ENCODE results near the gene MYH16. TPM values are rescaled to one million over a fixed set of nuclear protein-coding genes. Genes with fewer than 3 reads are reported as not detected.

Gene MYH16
- total RNA-seq, 1 experiment from 2014 or later, result 0.57 TPM

DNA sequence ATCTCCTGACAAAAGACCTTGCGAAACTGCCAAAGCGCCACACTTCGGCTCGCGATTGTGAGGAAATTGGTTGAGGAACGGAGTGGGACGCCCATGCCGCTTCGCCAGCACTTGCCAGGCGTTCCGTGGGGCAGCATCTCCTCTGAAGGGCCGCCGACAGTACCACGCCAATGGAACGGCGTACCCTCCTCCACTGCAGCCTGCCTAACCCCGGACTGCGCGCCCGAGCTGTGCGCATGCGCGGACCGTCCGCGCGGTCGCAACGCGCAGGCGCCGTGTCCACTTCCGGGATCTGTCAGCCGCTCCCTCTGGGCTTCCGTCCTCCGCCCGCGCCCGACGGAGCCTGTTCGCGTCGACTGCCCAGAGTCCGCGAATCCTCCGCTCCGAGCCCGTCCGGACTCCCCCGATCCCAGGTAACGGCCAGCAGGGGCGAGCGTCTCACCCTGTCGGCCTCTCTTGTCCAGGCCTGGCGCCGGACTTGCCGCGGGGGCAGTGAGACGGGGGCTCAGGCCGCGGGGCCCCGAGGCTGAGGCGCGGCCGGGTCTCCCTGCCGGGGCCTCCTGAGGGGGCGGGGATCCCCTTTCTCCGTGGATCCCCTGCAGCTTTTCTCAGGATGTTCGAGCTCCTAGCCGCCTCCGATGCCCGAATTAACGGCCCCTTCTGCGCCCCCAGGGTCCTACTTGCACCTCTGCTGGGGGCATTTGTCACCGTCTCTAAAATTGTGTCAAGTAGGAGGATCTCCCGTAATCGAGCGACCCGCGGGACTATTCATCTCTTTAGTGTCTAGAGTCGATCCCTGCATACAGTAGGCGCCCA is 53.2 kb downstream of the MYH16 start, which contains the start of gene ARPC1A:
TSS of gene ARPC1A (plus strand) at position 307 of the 816 bp plus-strand sequence. CDS start 7,456 bp downstream, outside the sequence.
- H4K20me1 ChIP-seq (ENCODE audit: insufficient read depth), result no peaks in the 10 kb centered on the region
- ChIA-PET CTCF (interaction anchor here (0.6 kb wide), 1 partner anchor 10 kb away, joined by 5 read pairs; no protein-coding TSS in a partner anchor), POLR2A (no interaction called here), RAD21 (ENCODE audit: low non-redundant PET in 1 of 2, low total read pairs in 2 of 2, uncharacterized antibody in 2 of 2, unreplicated experiment in 2 of 2) (no interaction called here)
- peak within 1 kb of the TSS; percentile 97 for H3K9ac ChIP-seq (ENCODE audit: low read length)
- peak within 1 kb of the TSS; percentile 83 for H3K4me2 ChIP-seq (ENCODE audit: low read length)
- peak; percentile 91 for ATAC-seq
- peak; percentile 80 for DNase-seq (ENCODE audit: low read depth, low spot score)
- H3K9me3 ChIP-seq (ENCODE audit: control insufficient read depth in 1 of 2, insufficient read depth in 1 of 2, low read depth in 1 of 2, low read length in 2 of 2), result no peaks in the 10 kb centered on the region
- H3K27ac ChIP-seq (ENCODE audit: low read depth, low read length), result peak within 1 kb of the TSS; percentile 84
- peak within 1 kb of the TSS; percentile 73 to 99 for H3K4me3 ChIP-seq (replicated peaks in 1 of 2; ENCODE audit: low read depth in 1 of 2, low read length in 2 of 2)
- peaks cover 56% of the 10 kb centered on the region for H3K79me2 ChIP-seq (ENCODE audit: insufficient read depth, low read length)
- H2AFZ ChIP-seq (ENCODE audit: low read depth, low read length, poor library complexity, severe bottlenecking), result no peak within 1 kb of the TSS
- BruUV-seq (replicated peaks), result no TSS peak
- no peaks in the 10 kb centered on the region for H3K27me3 ChIP-seq (ENCODE audit: insufficient read depth, low read length)
- H3K9me2 ChIP-seq (ENCODE audit: insufficient read depth), result no peaks in the 10 kb centered on the region
- no peaks in the 10 kb centered on the region for H3K36me3 ChIP-seq (ENCODE audit: control insufficient read depth in 1 of 2, insufficient read depth in 2 of 2, low read length in 2 of 2)
- peaks cover 22 to 43% of the 10 kb centered on the region in 2 experiments for H3K4me1 ChIP-seq (ENCODE audit: control insufficient read depth in 1 of 2, insufficient read depth in 2 of 2, low read length in 2 of 2)
- intact Hi-C loops (cut with micrococcal nuclease), result no loop called here
- TF ChIP-seq ZNF274 (IDR thresholded peaks at IDR 0.05; ENCODE audit: low read depth, low read length) (no peak), SRF (IDR thresholded peaks at IDR 0.05; ENCODE audit: low read depth) (no peak), RAD21 (IDR thresholded peaks at IDR 0.05; ENCODE audit: low read depth) (no peak), TCF7L2 (IDR thresholded peaks at IDR 0.05; ENCODE audit: borderline replicate concordance, extremely low read depth, insufficient read depth, insufficient read length) (peak; percentile 65), POLR2AphosphoS5 (IDR thresholded peaks at IDR 0.05; ENCODE audit: low read depth, low read length) (peak; percentile 97), EGR1 (IDR thresholded peaks at IDR 0.05; ENCODE audit: low read depth) (peak; percentile 67; the same call in 1 of the 2 replicates), YY1 (IDR thresholded peaks at IDR 0.05; ENCODE audit: extremely low read depth, insufficient replicate concordance, low read depth, low read length) (peak; percentile 63), ZFX (IDR thresholded peaks at IDR 0.05) (peak; percentile 87; the same call in 1 of the 2 replicates), CBX3 (IDR thresholded peaks at IDR 0.05; ENCODE audit: low read depth) (0 out of 2 replicates have a peak, but pooled peaks have one; percentile 55), SP1 (IDR thresholded peaks at IDR 0.05; ENCODE audit: low read depth) (no peak; the same call in 1 of the 2 replicates), SIN3A (IDR thresholded peaks at IDR 0.05; ENCODE audit: low read depth) (peak; percentile 91), POLR2A (IDR thresholded peaks at IDR 0.05; ENCODE audit: borderline replicate concordance, extremely low read depth, insufficient read depth, insufficient read length) (peak; percentile 95), EZH2phosphoT487 (IDR thresholded peaks at IDR 0.05; ENCODE audit: borderline replicate concordance) (no peak), CEBPB (IDR thresholded peaks at IDR 0.05; ENCODE audit: low read depth) (no peak), EZH2 (IDR thresholded peaks at IDR 0.05) (no peak), JUND (IDR thresholded peaks at IDR 0.05) (no peak), ELF1 (IDR thresholded peaks at IDR 0.05; ENCODE audit: borderline replicate concordance, low read depth) (peak; percentile 99)
- TF ChIP-seq, protein P1, sequence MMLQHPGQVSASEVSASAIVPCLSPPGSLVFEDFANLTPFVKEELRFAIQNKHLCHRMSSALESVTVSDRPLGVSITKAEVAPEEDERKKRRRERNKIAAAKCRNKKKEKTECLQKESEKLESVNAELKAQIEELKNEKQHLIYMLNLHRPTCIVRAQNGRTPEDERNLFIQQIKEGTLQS (IDR thresholded peaks at IDR 0.05), result no peak
- TF ChIP-seq, protein P2, sequence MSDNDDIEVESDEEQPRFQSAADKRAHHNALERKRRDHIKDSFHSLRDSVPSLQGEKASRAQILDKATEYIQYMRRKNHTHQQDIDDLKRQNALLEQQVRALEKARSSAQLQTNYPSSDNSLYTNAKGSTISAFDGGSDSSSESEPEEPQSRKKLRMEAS (IDR thresholded peaks at IDR 0.05), result peak; percentile 56; the same call in 1 of the 2 replicates
- TF ChIP-seq, protein P3, sequence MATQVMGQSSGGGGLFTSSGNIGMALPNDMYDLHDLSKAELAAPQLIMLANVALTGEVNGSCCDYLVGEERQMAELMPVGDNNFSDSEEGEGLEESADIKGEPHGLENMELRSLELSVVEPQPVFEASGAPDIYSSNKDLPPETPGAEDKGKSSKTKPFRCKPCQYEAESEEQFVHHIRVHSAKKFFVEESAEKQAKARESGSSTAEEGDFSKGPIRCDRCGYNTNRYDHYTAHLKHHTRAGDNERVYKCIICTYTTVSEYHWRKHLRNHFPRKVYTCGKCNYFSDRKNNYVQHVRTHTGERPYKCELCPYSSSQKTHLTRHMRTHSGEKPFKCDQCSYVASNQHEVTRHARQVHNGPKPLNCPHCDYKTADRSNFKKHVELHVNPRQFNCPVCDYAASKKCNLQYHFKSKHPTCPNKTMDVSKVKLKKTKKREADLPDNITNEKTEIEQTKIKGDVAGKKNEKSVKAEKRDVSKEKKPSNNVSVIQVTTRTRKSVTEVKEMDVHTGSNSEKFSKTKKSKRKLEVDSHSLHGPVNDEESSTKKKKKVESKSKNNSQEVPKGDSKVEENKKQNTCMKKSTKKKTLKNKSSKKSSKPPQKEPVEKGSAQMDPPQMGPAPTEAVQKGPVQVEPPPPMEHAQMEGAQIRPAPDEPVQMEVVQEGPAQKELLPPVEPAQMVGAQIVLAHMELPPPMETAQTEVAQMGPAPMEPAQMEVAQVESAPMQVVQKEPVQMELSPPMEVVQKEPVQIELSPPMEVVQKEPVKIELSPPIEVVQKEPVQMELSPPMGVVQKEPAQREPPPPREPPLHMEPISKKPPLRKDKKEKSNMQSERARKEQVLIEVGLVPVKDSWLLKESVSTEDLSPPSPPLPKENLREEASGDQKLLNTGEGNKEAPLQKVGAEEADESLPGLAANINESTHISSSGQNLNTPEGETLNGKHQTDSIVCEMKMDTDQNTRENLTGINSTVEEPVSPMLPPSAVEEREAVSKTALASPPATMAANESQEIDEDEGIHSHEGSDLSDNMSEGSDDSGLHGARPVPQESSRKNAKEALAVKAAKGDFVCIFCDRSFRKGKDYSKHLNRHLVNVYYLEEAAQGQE (IDR thresholded peaks at IDR 0.05; ENCODE audit: low read depth), result no peak
- TF ChIP-seq, protein P4, sequence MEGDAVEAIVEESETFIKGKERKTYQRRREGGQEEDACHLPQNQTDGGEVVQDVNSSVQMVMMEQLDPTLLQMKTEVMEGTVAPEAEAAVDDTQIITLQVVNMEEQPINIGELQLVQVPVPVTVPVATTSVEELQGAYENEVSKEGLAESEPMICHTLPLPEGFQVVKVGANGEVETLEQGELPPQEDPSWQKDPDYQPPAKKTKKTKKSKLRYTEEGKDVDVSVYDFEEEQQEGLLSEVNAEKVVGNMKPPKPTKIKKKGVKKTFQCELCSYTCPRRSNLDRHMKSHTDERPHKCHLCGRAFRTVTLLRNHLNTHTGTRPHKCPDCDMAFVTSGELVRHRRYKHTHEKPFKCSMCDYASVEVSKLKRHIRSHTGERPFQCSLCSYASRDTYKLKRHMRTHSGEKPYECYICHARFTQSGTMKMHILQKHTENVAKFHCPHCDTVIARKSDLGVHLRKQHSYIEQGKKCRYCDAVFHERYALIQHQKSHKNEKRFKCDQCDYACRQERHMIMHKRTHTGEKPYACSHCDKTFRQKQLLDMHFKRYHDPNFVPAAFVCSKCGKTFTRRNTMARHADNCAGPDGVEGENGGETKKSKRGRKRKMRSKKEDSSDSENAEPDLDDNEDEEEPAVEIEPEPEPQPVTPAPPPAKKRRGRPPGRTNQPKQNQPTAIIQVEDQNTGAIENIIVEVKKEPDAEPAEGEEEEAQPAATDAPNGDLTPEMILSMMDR (IDR thresholded peaks at IDR 0.05 in 2 of 3, conservative IDR thresholded peaks at IDR 0.05 in 1 of 3; ENCODE audit: borderline replicate concordance in 1 of 3, insufficient read depth in 1 of 3, low read depth in 2 of 3, low read length in 2 of 3), result 0 out of 6 replicates have a peak, but pooled peaks of 1 of the 3 experiments have one; percentile 12

All from HCT116 (cell line).